ENCODE measurements around the gene PIM3. TPM values are rescaled to one million over a fixed set of nuclear protein-coding genes. Genes with fewer than 3 reads are reported as not detected.
"Not testable (repeated sequence)": the region's sequence is repeated elsewhere in the genome, so short reads cannot be mapped to it uniquely, and the experiment has no call there.

Gene PIM3
- total RNA-seq, 2 donors from 2014 or later, result 29.9 to 37.2 TPM

DNA sequence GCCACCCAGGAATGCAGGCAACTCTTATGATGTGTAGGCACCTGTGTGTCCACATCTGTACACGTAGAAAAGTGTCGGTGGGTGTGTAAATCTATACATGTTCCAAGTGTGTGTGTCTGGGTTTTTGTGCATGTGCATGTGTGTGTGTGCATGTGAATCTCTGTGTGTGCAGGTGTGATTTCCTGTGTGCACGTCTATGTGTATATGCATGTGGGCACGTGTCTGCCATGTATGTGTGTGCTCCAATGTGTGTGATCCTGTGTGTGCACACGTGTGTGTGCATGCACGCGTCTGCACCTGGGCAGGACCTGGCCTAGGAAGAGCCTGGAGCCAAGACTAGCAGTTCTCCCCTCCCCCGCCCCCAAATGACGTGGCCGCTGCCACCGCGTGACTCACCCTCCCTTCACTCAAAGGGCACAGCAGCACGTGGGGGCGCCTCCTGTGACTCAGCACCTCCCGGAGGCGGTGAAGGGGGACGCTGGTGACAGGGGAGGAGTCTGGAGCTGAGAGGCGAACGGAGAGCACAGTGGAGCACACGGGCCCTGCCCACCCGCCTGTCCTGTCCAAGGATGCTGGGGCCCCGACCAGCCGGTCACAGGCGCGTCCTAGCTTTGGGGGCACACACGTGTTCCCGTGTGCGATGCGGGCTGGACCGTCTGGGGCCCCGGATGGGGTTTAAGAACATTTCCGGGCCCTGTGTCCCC is 10.1 kb downstream of the PIM3 start:
- intact Hi-C loops (cut with DNase I), result no loop called here

DNA sequence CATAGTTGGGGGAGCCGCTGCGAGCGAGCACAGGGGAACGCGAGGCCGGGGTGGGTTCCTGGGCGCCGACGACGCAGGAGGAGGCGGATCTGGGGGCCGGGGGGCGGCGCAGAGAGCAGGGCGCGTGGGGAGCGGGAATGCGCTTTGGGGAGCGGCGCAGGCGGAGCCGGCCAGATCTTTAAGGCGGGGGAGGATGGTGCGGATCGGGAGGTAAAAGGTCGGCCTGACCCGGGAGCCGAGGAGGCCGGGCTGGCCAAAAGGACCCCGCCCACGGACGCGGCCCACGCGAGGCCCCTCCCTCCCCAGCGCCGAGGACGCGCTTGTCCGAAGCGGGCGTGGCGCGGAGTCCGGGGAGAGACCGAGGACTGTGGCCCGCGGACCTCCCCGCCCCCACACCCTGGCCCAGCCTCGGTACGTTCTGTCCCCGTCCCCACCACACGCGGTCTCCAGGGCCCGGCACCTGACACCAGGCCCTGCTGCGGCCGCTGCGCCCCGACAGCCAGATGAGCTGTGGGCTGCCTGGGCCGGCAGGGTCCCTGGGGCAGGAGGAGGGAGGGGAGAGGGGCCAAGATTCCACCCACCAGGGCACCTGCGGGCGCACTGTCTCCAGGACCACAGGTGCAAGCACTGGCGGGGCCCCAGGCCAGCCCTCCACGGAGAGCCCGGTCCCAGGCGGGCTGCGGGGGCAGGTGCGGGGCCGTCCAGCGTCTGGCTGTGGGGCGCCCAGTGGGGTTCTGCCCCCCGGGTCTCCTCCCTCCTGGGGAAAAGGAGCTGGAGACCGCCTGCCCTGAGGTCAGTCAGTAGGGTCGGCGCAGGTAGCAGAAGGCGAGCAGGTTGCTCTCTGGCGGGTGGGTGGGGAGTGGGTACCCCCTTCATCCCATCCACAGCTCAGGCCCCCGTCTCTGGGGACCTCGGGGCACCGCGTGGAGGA is 10.9 kb downstream of the PIM3 start:
- DNase-seq (ENCODE audit: low spot score), result peak; percentile 95
- intact Hi-C loops (cut with DNase I), result no loop called here

More for the DNA sequence above, 10.1 kb downstream of the PIM3 start:
- peak; percentile 98 for DNase-seq (ENCODE audit: low spot score)

DNA sequence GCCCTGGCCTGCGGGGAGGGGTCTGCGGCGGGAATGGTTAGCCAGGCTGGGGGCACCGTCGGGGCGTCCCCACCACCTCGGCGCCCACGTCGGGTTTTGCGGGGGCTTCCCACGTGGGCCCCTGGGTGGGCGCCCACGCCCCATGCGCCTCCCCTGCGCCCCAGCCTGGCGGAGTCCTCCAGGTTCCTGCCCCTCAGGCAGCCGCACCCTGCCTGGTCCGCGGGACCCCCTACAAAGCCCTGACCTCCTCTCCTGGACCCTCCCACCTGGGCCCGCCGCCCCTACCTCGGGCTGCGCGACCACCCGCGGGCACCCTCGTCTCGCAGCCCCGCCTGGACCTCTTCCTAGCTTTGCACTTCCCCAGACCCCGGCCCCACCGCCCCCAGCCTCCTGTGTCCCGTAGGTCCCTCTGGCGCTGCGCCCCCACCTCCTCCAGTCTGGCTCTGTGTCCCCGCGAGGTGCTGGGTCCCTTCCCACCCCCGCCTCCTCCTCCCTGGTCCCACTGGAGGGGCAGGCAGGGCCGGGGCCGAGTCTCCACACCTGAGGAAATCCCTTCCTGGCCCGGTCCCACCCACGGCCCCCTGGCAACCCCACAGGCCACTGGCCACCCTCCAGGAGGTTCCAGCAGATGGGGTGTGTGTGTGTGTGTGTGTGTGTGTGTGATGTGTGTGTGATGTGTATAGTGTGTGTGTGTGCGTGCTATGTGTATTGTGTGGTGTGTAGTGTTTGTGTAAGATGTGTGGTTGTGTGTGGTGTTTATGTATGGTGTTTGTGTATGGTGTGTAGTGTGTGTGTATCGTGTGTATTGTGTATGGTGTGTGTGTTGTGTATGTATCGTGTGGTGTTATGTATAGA is 11.8 kb downstream of the PIM3 start:
- intact Hi-C loops (cut with DNase I), result no loop called here

DNA sequence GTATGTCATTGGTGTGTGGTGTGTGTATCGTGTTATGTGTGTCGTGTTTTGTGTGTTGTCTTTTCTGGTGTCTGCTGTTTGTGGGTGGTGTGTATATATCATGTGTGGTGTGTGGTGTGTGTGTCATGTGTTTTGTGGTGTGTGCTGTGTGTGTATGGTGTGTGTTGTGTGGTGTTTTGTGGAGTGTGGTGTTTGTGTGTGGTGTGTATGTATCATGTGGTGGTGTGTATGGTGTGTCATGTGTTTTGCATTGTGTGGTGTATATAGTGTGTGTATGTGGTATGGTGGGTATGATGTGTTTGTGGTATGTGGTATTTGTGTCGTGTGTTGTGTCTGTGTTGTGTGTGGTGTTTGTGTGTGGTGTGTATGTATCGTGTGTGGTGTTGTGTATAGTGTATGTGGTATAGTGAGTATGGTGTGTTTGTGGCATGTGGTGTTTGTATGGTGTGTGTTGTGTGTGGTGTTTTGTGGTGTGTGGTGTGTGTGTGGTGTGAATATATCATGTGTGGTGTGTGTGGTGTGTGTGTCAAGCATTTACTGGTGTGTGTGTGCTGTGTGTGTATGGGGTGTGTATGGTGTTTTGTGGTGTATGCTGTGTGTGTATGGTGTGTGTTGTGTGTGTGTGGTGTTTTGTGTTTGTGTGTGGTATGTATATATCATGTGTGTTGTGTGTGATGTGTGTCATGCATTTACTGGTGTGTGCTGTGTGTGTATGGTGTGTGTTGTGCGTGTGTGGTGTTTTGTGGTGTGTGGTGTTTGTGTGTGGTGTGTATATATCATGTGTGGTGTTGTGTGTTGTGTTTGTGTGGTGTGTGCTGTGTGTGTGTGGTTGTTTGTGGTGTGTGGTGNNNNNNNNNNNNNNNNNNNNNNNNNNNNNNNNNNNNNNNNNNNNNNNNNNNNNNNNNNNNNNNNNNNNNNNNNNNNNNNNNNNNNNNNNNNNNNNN is 12.7 kb downstream of the PIM3 start:
- DNase-seq (ENCODE audit: low spot score), result no peak
- intact Hi-C loops (cut with DNase I), result no loop called here

More for the DNA sequence above, 11.8 kb downstream of the PIM3 start:
- peak; percentile 80 for DNase-seq (ENCODE audit: low spot score)

DNA sequence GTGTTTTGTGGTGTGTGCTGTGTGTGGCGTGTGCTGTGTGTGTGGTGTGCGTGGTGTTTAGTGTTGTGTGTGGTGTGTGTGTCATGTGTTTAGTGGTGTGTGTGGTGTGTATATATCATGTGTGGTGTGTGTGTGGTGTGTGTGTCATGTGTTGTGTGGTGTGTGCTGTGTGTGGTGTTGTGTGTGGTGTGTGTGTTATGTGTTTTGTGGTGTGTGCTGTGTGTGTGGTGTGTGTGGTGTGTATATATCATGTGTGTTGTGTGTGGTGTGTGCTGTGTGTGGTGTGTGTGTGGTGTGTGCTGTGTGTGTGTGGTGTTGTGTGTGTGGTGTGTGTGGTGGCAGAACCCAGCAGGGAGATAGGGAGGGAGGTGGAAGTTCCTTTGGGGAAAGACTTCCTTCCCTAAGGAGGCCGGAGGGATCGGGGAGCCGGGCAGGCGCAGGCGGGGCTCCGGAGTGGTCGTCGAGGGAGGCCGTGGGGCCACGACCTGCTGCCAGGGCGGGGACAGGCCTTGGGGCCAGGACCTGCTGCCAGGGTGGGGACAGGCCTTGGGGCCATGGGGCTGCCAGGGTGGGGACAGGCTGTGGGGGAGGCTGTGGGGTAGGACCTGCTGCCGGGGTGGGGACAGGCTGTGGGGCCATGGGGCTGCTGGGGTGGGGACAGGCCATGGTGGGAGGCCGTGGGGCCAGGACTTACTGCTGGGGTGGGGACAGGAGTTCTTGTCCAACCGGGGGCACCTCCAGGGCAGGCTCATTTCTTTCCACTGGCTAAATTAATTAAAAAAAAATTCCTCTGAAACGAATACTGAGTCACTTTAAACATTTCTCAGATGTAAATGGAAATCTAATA is 15.2 kb downstream of the PIM3 start:
- DNase-seq (ENCODE audit: low spot score), result peak; percentile 76
- intact Hi-C loops (cut with DNase I), result loop anchor here in 1 of 2 donors (5.0 kb wide), 1 partner anchor 33 kb away; no protein-coding TSS in a partner anchor

DNA sequence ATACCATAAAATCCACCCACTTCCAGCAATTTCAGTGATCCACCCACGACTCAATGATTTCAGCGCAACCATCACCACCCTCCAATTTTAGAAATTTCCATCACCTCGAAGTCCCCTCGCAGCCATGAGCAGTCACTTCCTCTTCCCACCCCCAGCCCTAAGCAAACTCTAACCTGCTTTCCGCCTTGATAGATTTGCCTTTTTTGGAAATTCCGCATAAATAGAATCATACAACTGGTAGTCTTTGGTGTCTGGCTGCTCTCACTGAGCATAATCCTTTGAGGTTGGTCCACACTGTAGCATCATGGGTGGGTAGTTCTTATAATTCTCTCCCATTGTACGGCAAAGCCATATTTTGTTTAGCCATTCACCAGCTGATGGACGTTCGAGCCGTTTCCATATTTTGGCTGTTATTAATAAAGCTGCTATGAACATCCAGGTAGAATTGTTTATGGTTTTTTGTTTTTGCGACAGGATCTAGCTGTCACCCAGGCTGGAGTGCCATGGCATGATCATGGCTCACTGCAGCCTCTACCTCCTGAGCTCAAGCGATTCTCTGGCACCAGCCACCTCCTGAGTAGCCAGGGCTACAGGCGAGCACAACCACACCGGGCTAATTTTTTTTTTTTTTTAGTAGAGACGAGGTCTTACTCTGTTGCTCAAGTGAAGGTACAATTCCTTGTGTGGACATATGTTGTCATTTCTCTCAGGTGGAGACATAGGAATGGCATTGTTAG is 16.0 kb downstream of the PIM3 start:
- intact Hi-C loops (cut with DNase I), result loop anchor here in 1 of 2 donors (5.0 kb wide), 1 partner anchor 34 kb away; no protein-coding TSS in a partner anchor
- peak; percentile 16 for DNase-seq (ENCODE audit: low spot score)

DNA sequence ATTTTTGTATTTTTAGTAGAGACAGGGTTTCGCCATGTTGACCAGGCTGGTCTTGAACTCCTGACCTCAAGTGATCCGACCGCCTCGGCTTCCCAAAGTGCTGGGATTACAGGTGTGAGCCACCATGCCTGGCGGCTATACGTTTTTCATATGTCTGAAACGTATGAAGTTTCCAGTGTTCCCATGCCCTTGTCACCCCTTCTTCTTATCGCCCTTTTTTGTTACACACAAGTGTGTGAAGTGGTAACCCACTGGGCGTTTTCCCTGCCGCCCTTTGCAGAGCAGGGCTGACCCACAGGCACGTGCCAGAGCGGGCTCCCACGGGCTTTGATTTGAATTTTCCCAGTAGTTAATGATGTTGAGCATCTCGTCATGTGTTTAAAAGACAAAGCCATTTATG is 17.0 kb downstream of the PIM3 start:
- DNase-seq (ENCODE audit: low spot score), result peak; percentile 37
- intact Hi-C loops (cut with DNase I), result loop anchor here in 1 of 2 donors (5.0 kb wide), 1 partner anchor 35 kb away; no protein-coding TSS in a partner anchor

DNA sequence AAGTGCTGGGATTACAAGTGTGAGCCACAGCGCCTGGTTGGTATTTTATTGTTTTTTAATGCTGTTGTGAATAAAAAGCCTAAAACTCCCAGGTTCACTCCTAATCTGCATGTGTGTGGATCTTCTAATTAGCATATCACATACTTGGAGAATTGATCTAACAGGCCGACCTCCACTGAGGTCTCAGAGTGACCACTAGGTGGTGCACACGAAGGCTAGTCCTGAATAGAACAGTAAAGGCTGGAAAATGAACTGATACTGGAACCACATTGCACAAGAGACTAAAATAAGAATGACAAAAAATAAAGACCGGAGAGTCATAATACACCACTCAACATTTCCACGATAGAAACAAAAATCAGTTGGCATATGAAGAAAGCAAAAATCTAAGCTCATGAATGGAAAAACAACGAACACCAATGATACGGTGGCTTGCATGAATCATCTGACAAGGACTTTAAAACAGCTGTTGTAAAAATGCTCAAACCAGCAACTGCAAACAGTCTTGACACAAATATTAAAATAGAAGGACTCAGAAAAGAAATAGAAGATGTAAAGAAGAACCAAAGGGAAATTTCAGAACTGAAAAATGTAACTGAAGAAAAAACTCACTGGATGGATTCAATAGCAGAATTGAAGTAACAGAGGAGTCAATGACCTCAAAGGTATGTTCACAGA is 19.2 kb downstream of the PIM3 start:
- peak; percentile 68 for DNase-seq (ENCODE audit: low spot score)
- intact Hi-C loops (cut with DNase I), result loop anchor here in 1 of 2 donors (5.0 kb wide), 1 partner anchor 37 kb away; no protein-coding TSS in a partner anchor

DNA sequence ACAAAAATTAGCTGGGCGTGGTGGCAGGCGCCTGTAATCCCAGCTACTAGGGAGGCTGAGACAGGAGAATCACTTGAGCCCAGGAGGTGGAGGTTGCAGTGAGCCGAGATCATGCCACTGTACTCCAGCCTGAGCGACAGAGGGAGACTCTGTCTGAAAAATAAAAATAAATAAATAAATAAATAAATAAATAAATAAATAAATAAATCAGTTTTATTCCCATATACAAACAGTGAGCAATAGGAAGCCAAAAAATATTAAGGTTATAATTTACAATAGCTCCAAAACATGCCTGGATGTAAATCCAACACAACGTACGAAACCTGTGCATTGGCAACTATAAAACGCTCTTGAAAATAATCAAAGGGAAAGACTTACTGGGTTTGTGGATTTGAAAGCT is 21.2 kb downstream of the PIM3 start:
- intact Hi-C loops (cut with DNase I), result not testable (repeated sequence)

DNA sequence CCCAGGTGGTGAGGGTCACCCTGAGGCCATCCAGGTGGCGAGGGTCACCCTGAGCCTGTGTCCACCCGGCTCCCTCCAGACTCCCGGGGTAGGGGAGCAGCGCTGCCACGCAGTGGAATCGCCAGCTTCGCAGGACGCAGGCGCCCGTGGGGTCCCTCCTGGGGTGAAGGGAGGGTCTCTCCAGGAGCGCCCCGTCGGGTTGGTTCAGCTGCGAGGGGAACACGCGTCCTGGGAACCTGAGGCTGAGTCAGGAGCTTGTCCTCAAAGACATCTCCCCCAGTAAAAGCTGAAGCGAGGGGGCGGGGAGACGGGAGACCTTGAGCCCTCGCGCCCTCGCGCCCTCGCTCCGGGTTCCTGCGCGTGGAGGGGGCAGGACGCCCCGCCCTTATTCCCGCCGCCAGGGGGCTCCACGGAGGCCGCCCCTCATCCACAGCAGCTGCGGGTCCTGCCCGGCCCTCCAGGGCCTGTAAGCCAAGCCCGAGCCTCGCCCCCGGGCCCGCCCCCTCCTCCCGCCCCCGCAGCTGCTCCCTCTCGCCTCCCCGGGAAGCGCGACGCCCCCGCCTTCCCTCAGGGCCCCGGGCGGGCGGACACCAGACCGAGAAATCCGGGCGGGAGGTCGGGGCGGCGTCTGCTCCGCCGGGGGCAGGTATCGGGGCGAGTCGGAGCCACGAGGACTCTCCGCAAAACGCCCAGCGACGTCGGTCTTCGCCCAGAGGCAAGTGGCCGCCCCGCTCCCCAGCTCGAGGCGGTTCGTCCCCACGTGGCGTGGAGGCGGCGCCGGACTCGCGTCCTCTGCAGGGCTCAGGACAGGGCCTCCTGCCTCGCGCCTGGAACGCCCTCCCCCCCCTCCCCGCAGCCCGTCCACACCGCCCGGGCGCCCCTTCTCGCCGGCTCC is 22.8 kb downstream of the PIM3 start:
- intact Hi-C loops (cut with DNase I), result no loop called here
- peak; percentile 80 for DNase-seq (ENCODE audit: low spot score)

More for the DNA sequence above, 21.2 kb downstream of the PIM3 start:
- not testable (repeated sequence) for DNase-seq (ENCODE audit: low spot score)

DNA sequence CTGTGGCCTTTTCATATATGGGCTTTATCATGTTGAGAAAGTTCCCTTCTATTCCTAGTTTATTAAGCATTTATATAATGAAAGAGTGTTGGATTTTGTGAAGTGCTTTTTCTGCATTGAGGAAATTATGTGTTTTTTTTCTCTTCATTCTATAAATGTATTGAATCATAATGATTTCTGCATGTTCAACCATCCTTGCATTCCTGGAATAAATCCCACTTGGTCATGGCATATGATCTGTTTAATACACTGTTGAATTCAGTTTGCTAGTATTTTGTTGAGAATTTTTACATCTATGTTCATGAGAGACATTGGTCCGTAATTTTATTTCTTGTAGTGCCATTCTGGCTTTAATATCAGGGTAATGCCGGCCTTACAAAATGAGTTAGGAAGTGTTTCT is 25.8 kb downstream of the PIM3 start:
- intact Hi-C loops (cut with DNase I), result no loop called here
- no peak for DNase-seq (ENCODE audit: low spot score)

DNA sequence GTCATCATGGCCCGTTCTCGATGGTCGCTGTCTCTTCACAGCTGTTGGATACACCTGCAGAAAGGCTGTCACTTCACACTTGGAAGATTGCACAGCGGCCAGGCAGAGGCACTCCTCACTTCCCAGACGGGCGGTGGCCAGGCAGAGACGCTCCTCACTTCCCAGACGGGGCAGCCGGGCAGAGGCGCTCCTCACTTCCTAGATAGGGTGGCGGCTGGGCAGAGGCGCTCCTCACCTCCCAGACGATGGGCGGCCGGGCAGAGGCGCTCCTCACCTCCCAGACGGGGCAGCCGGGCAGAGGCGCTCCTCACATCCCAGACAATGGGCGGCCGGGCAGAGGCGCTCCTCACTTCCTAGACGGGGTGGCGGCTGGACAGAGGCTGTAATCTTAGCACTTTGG is 29.3 kb downstream of the PIM3 start:
- intact Hi-C loops (cut with DNase I), result not testable (repeated sequence)
- DNase-seq (ENCODE audit: low spot score), result peak; percentile 58

DNA sequence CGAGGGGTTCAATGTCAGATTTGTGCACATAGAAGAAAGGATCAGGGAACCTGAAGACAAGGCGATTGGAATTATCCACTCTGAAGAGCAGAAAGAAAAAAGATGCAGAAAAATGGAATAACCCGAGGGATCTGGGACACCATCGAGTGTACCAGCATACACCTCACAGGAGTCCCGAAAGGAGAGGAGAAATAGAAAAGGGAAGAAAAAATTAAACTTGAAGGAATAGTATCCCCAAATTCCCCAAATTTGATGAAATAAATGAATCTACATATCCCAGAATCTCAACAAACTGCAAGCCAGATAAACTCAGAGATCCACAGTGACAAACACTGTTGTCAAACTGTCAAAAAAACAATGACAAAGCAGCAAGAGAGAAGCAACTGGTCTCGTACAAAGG is 30.6 kb downstream of the PIM3 start:
- DNase-seq (ENCODE audit: low spot score), result no peak
- intact Hi-C loops (cut with DNase I), result no loop called here

DNA sequence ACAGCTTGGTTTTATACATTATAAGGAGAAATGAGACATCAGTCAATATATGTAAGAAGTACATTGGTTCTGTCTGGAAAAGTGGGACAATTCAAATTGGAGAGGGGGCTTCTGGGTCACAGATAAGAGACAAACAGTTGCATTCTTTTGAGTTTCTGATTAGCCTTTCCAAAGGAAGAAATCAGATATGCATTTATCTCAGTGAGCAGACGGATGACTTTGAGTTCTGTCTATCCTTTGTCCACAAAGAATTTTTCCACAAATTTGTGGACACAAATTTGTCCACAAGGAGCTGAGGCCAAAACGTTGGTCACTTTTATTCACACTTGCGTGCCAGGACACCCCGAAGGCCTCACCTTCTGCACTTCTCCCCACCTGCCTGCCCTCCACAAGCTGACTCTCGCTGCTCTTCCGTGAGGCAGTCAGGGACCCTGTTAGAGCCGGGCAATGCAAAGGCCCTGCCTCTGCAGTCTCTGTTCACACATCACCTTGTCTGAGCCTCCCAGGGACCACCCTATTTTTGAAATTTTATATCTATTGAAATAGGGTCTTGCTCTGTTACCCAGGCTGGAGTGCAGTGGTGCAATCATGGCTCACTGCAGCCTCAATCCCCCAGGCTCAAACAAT is 31.4 kb downstream of the PIM3 start:
- intact Hi-C loops (cut with DNase I), result no loop called here
- DNase-seq (ENCODE audit: low spot score), result no peak
